Epithelial cell of proximal tubule (primary cell): ENCODE measurements around the gene TBC1D1. TPM values are rescaled to one million over a fixed set of nuclear protein-coding genes. Genes with fewer than 3 reads are reported as not detected.

Experiments used
- DNase-seq: peaks from one replicate; pipeline ENCODE4 v3.0.0-alpha.2; 2011; ENCODE audit warnings: low read depth
- H3K4me3 ChIP-seq: 2 replicates; pipeline ENCODE4 v1.5.1; 2011; ENCODE audit warnings: low read depth, mild to moderate bottlenecking, low read length
- total RNA-seq: library from RNA; depleted of rRNA; stranded (reverse); fragments of >200 nt; gene quantifications from 2 replicates; pipeline ENCODE4 v1.2.3, GENCODE V29; 2015
- TF ChIP-seq, protein P1 (sequence below): conservative IDR thresholded peaks from 2 replicates; pipeline ENCODE4 v1.5.1; 2012; ENCODE audit warnings: low read depth, mild to moderate bottlenecking, low read length

TBC1D1 gene
- total RNA-seq, 1 donor from 2014 or later, result 157 TPM

DNA sequence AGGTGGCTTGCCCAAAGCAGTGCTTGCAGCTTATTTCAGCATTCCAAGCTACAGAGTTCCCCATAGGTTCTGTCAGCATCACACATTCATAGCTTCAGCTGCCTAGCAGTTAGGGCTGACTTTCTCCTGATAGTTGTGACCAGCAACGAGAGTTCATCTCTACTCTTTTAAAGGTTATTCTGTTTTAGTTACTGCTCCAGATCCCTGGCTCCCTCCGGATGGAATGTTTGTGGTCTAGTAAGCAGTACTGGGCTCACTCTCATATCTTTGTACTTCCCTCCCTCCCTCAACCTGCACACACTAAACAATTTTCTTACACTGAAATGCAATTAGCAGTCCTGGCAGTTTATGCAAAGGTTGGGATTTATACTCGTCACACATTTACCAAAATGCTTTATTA, 113.2 kb downstream of the TBC1D1 start:
- no peak for DNase-seq
- no peak overlapping the region for H3K4me3 ChIP-seq
- TF ChIP-seq, protein P1, sequence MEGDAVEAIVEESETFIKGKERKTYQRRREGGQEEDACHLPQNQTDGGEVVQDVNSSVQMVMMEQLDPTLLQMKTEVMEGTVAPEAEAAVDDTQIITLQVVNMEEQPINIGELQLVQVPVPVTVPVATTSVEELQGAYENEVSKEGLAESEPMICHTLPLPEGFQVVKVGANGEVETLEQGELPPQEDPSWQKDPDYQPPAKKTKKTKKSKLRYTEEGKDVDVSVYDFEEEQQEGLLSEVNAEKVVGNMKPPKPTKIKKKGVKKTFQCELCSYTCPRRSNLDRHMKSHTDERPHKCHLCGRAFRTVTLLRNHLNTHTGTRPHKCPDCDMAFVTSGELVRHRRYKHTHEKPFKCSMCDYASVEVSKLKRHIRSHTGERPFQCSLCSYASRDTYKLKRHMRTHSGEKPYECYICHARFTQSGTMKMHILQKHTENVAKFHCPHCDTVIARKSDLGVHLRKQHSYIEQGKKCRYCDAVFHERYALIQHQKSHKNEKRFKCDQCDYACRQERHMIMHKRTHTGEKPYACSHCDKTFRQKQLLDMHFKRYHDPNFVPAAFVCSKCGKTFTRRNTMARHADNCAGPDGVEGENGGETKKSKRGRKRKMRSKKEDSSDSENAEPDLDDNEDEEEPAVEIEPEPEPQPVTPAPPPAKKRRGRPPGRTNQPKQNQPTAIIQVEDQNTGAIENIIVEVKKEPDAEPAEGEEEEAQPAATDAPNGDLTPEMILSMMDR, result no peak

DNA sequence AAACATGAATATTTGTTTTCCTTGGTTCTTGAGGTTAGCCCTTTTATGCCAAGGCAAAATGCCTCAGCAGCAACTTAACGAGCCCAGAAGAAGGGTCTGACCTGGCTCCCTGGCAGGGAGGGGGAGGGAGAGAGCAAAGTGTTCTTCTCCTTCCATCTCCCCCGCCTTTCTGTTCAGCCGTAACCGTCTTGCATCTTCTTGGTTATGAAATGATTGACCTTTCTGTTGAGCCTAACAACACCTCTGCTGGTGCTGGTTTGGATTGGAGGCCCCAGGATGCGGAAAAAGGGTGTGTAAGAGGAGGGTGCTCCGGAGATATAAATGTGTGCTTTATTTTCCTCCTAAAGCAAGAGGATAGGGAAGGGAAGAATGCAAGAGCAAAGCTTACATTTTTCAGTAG, 114.0 kb downstream of the TBC1D1 start:
- TF ChIP-seq, protein P1, result no peak
- no peak for DNase-seq
- no peak overlapping the region for H3K4me3 ChIP-seq

DNA sequence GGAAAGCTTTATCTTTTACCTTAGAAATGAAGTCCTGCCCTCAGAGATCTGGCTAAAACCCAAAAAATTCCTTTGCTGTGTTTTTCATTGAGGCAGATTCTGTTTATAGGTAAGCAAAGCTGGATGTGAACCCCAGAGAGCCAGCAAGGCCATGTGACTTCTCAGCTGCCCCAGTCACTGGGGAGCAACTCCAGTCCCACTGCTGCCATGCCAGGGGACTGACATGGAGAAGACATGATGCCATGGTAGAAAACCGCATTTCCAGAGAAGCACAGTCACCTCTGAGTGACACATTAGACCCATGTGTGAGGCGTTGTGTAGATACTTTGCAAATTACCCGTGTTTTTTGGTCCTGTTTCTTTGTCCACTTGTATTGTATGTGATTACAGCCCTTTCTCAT, 114.8 kb downstream of the TBC1D1 start:
- TF ChIP-seq, protein P1, result no peak

DNA sequence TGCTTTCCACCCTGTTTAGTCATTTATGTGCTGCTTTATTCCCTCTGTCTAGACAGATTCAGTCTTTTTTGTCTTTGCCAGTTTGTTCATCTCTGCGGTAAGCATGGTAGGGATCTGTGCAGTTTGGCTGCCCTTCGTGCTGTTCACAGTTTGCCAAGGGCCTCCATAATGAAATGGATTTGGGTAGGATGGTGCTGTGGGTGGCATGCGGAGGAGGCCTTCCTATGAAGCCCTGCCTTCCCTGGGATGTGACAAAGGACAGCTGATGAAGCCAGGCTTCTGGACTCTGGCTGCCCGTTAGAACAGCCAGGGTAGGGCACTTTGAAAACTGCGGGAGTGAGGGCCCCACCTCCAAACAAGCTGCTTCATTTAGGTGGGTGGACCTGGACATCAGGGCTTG, 116.8 kb downstream of the TBC1D1 start:
- no peak overlapping the region for H3K4me3 ChIP-seq
- TF ChIP-seq, protein P1, result no peak
- DNase-seq, result no peak

More for the DNA sequence above, 114.8 kb downstream of the TBC1D1 start:
- no peak for DNase-seq
- H3K4me3 ChIP-seq, result no peak overlapping the region

DNA sequence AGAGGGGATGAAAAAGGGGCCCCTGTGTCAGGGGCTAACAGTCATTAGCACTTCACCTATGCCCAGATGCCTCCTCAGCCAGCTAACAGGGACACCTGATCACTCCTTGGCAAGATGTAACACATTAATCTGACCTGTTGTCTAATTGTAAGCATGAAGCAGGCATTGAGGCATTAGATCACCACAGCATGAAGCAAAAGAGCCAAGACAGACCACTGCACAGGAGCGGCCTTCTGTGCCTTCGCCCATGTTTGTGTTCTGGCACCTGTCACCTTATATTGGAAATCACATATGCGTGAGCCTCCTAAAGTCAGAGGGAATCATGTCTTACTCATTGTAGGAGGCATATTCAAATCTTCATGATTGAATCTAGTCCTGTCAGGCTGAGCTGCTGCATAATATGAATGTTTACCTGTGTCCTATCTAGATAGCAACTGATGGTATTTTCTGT, 117.7 kb downstream of the TBC1D1 start:
- H3K4me3 ChIP-seq, result no peak overlapping the region
- DNase-seq, result no peak
- TF ChIP-seq, protein P1, result no peak

DNA sequence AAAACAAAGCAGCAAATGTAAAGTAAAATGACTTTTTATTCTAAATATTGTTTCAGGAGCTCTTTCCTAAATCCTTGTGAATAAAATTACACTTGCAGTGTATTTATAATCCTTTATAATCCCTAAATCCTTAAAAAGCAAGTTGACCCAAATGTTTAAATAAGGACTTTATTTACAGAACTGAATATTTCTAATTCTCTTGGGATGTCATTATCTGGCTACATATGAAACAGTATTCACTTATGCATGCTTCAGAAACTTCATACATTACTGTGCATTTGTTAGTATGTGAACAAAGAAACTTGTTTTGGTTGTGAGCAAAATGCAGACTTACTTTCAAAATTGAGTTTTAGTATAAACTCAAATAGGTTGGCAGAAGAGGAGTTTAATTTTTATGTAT, 118.5 kb downstream of the TBC1D1 start:
- no peak overlapping the region for H3K4me3 ChIP-seq
- TF ChIP-seq, protein P1, result no peak
- DNase-seq, result no peak

DNA sequence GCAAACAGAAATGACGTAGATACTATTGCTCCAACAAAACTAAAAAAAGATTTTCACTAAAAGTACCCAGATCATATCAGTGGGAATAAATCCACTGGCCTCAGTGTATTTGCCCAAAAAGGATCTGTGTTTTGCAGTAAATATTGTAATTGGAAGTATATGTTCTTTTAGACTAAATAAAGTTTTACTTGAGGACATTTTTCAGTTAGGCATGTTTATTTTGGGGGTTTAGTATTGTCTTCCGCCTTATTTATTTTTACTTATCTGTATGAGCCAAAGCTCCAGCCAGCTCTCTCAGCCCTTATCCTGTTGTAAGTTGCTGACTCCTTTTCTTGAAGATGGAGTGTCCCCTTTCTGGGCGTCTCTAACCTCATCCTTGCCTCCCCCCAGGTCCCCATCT, 119.1 kb downstream of the TBC1D1 start:
- TF ChIP-seq, protein P1, result no peak
- DNase-seq, result no peak
- H3K4me3 ChIP-seq, result no peak overlapping the region
